HuH-7.5 (cell line): ENCODE results near the gene MAPK8IP2.
"Not testable (repeated sequence)": the region's sequence is repeated elsewhere in the genome, so short reads cannot be mapped to it uniquely, and the experiment has no call there.

Source experiments
- DNase-seq: peaks from one replicate; pipeline ENCODE4 v3.0.0; 2011; ENCODE audit warnings: low spot score

MAPK8IP2 gene

DNA sequence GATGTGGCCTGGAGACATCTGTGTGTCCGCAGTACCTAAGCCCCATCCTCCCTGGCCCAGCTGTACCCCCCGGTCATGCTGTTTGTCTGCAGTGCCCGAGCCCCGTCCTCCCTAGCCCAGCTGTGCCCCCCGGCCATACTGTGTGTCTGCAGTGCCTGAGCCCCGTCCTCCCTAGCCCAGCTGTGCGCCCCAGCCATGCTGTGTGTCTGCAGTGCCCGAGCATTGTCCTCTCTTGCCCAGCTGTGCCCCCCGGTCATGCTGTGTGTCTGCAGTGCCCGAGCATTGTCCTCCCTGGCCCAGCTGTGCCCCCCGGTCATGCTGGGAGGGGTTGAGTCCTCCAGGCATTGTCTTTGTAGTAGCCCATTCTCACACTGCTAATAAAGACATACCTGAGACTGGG lies 35.0 kb downstream of the MAPK8IP2 start:
- no peak for DNase-seq

GRCh38 chr22:50640296-50640695 lies 39.7 kb downstream of the MAPK8IP2 start:
- DNase-seq = not testable (repeated sequence)

GRCh38 chr22:50640857-50641647 lies 40.5 kb downstream of the MAPK8IP2 start:
- DNase-seq = no peak

DNA sequence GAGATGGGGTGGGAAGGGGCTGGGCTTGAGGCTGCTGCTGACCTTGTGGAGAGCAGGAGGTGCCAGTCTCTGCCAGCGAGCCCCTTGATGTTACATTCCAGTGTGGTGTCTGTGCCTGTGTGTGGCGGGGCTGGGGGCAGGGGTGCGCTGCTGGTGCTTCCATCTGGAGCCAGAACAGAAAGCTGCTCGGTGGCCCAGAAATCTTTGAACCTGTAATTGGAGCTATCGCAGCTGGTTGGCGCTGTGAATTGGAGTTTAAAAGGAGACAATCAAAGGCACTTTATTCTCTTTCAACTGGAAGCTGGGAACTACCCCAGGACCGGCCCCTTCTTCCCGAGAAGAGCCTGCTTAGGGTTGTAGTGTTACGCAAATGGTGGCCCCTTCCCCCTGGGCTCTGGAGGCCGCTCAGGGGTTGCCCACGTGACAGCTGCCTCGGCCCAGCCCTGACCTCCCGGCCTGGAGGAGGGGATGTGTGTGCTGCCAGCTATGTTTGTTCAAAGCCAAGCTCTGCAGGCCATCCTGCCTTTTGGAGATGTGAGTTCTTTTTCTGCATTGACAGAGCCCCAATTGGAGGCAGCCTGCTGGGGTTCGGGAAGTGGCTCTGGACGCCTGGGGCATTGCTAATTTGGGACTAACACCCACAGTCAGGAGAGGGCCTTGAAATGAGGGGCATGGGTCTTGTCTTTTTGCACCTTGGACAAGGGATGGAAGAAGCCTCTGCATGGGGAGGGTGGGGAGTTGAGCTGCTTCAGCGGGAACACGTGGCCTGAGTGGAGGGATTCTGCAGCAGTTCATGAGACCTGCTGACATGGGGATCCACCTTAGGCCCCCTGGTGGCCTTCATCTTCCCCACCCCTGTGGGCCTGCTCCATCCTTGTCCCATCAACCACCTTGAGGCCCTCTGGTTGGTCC lies 41.4 kb downstream of the MAPK8IP2 start:
- DNase-seq = peak; percentile 57

DNA sequence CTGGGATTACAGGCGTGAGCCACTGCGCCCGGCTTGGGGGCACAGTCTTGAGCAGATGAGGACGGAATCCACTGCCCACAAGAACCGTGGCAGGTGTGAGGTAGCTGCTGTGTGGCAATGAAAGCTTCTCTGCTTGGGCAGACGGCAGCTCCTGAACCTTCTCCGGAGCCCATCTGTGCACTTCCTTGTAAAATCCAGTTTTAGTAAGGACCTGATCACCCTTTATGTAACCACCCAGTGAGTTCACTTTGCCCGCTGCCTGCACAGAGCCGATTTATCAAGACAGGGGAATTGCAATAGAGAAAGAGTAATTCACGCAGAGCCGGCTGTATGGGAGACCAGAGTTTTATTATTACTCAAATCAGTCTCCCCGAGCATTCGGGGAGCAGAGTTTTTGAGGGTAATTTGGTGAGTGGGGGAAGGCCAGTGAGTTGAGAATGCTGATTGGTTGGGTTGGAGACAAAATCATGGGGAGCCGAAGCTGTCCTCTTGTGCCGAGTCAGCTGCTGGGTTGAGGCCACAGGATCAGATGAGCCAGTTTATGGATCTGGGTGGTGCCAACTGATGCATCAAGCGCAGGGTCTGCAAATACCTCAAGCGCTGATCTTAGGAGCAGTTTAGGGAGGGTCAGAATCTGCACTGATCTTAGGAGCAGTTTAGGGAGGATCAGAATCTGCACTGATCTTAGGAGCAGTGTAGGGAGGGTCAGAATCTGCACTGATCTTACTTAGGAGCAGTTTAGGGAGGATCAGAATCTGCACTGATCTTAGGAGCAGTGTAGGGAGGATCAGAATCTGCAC lies 42.6 kb downstream of the MAPK8IP2 start:
- not testable (repeated sequence) for DNase-seq

DNA sequence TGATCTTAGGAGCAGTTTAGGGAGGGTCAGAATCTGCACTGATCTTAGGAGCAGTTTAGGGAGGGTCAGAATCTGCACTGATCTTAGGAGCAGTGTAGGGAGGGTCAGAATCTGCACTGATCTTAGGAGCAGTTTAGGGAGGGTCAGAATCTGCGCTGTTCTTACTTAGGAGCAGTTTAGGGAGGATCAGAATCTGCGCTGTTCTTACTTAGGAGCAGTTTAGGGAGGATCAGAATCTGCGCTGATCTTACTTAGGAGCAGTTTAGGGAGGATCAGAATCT lies 43.2 kb downstream of the MAPK8IP2 start:
- DNase-seq = not testable (repeated sequence)

DNA sequence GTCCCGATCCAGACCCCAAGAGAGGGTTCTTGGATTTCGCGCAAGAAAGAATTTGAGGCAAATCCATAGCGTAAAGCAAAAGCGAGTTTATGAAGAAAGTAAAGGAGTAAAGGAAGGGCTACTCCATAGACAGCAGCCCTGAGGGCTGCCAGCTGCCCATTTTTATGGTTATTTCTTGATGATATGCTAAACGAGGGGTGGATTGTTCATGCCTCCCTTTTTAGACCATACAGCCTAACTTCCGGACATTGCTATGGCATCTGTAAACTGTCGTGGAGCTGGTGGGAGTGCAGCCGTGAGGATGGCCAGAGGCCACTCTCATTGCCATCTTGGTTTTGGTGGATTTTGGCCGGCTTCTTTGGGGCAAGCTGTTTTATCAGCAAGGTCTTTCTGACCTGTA lies 52.7 kb downstream of the MAPK8IP2 start:
- no peak for DNase-seq

- DNase-seq = not testable (repeated sequence)
These were observed 54.1 kb downstream of the MAPK8IP2 start for GRCh38 chr22:50654664-50655063.

DNA sequence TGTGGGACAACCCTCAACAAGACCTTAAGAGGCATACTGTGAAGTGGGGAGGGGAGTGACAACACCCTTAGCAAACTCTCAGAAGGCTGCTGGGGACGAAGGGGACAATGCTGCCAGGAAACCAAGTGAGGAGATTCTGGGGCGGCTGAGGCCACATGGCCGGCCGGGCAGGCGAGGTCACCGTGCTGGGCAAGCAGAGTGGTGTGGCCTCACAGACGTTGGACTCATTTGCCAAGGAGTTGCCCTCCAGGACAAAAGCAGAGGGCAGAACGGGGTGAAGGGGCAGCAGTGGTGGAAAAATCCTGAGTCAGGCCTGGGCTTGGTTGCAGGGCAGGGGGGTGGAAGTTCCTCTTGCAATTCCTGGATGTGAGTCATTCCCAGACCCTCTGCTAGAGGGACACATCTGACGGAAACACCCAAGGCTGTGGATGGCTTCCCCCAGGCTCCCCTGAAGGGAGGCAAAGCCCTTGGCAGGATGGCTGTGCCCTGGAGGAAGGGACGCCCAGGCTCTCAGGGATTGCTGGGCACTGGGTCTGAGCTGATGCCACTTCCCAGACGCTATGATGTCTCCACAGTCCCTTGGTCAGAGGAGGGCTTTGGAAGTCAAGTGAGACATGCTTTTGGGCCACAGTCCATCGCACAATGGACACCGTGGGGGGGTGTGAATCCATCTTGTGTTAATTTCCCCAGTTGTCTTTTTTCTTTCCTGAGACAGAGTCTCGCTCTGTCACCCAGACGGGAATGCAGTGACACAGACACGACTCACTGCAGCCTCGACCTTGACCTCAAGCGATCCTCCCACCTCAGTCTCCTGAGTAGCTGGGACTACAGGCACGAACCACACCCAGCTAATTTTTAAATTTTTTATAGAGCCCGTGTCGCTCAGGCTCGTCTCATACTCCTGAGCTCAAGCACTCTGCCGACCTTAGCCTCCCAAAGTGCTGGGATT lies 55.8 kb downstream of the MAPK8IP2 start:
- DNase-seq = no peak

GRCh38 chr22:50657925-50658324 lies 57.3 kb downstream of the MAPK8IP2 start:
- no peak for DNase-seq

- DNase-seq = not testable (repeated sequence)
These were observed 59.1 kb downstream of the MAPK8IP2 start for GRCh38 chr22:50659711-50660110.

- DNase-seq = no peak
These were observed 59.7 kb downstream of the MAPK8IP2 start for GRCh38 chr22:50660306-50660705.
